ENCODE measurements around the gene TYMP.

DNA sequence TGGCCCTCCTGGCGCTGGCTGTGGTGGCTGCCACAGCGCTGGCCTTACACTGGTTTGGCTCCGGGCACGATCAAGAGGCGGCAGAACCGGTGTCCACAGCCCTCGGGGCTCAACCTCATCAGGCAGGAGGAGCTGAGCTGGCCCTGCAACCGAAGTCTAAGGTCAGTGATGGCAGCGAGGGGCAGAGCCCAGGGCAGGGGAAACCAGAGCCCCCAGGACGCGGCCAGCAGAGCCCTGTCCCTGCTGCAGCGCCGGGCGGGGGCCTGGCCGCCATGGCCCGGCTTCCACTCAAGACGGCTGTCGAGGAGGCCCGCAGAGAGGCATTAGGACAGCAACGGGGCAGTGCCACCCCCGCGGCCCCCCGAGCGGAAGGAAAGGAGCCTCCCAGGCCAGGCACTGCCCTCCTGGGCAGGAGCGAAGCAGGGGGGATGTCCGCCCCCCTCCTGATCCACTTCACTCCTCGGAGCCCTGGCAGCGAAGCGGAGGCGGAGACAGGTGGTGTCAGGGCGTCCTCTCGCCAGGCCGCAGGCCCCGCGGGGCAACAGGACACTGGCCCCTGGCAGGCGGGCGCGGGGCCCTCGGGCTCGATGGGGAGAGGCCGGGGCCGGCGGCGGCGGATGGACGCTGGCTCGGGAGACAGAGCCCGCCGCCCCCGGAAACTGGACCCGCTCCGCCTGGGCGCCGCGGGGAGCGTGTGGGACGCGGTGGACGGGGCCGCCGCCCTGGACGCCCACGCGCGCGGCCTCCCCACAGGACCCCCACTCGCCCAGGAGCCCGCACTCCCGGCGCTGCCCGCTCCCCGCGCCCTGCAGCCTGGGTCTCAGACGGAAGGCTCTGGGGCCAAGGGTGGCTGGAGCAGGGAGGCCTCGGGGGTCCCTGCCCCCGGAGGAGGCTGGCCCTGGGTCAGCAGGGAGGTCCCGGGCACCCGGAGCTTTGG, 16.8 kb upstream of the TYMP start:
- TF ChIP-seq, protein P1, sequence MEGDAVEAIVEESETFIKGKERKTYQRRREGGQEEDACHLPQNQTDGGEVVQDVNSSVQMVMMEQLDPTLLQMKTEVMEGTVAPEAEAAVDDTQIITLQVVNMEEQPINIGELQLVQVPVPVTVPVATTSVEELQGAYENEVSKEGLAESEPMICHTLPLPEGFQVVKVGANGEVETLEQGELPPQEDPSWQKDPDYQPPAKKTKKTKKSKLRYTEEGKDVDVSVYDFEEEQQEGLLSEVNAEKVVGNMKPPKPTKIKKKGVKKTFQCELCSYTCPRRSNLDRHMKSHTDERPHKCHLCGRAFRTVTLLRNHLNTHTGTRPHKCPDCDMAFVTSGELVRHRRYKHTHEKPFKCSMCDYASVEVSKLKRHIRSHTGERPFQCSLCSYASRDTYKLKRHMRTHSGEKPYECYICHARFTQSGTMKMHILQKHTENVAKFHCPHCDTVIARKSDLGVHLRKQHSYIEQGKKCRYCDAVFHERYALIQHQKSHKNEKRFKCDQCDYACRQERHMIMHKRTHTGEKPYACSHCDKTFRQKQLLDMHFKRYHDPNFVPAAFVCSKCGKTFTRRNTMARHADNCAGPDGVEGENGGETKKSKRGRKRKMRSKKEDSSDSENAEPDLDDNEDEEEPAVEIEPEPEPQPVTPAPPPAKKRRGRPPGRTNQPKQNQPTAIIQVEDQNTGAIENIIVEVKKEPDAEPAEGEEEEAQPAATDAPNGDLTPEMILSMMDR (conservative IDR thresholded peaks at IDR 0.05 in 1 of 2, IDR thresholded peaks at IDR 0.05 in 1 of 2; ENCODE audit: extremely low read depth in 1 of 2, insufficient read depth in 1 of 2, low read depth in 1 of 2, low read length in 2 of 2): no peak
- no peak for TF ChIP-seq EZH2 (IDR thresholded peaks at IDR 0.05; ENCODE audit: borderline replicate concordance, low read length)

All from mammary epithelial cell (primary cell).